NCI-H460 (cell line): Measurements from ENCODE around the gene PSMD1. TPM values are rescaled to one million over a fixed set of nuclear protein-coding genes. Genes with fewer than 3 reads are reported as not detected.

ENCODE experiments used
- DNase-seq: peaks from one replicate; pipeline ENCODE4 v3.0.0-alpha.2; 2016; ENCODE audit warnings: low read depth; ENCODE audit errors: extremely low read depth
- total RNA-seq: library from RNA; depleted of rRNA; stranded (reverse); fragments of >200 nt; shearing (Covaris generic); gene quantifications from 2 replicates; pipeline ENCODE4 v1.2.3, GENCODE V29; 2014

Gene PSMD1
- total RNA-seq, 1 experiment from 2014 or later: 92.7 TPM

GRCh38 chr2:231033147-231034132 lies 23.2 kb upstream of the PSMD1 start:
- DNase-seq: no peak

GRCh38 chr2:231034291-231034882 lies 22.3 kb upstream of the PSMD1 start:
- no peak for DNase-seq

GRCh38 chr2:231036131-231036530 lies 20.5 kb upstream of the PSMD1 start:
- no peak for DNase-seq

- no peak for DNase-seq
Measured at GRCh38 chr2:231036578-231037106, 20.0 kb upstream of the PSMD1 start.

GRCh38 chr2:231037202-231037730 lies 19.4 kb upstream of the PSMD1 start, which contains the start of gene C2orf72:
C2orf72 (plus strand) TSS chr2:231037523; CDS start chr2:231037566, 43 bp downstream.
- DNase-seq: no peak

GRCh38 chr2:231037731-231038482 lies 18.8 kb upstream of the PSMD1 start:
- DNase-seq: no peak

GRCh38 chr2:231038483-231039293 lies 18.0 kb upstream of the PSMD1 start:
- no peak for DNase-seq

- no peak for DNase-seq
Measured at GRCh38 chr2:231039294-231039664, 17.4 kb upstream of the PSMD1 start.

GRCh38 chr2:231039821-231040364 lies 16.8 kb upstream of the PSMD1 start:
- DNase-seq: no peak

GRCh38 chr2:231041061-231041689 lies 15.5 kb upstream of the PSMD1 start:
- no peak for DNase-seq

GRCh38 chr2:231043796-231044195 lies 12.9 kb upstream of the PSMD1 start:
- DNase-seq: no peak

GRCh38 chr2:231046916-231047273 lies 9.8 kb upstream of the PSMD1 start:
- DNase-seq: no peak

GRCh38 chr2:231047274-231047922 lies 9.3 kb upstream of the PSMD1 start:
- no peak for DNase-seq

- no peak for DNase-seq
Measured at GRCh38 chr2:231047923-231048915, 8.4 kb upstream of the PSMD1 start.

GRCh38 chr2:231049286-231050017 lies 7.2 kb upstream of the PSMD1 start:
- no peak for DNase-seq

- DNase-seq: no peak
Measured at GRCh38 chr2:231050018-231050901, 6.4 kb upstream of the PSMD1 start.
